ENCODE results near the gene POLR2E.

DNA sequence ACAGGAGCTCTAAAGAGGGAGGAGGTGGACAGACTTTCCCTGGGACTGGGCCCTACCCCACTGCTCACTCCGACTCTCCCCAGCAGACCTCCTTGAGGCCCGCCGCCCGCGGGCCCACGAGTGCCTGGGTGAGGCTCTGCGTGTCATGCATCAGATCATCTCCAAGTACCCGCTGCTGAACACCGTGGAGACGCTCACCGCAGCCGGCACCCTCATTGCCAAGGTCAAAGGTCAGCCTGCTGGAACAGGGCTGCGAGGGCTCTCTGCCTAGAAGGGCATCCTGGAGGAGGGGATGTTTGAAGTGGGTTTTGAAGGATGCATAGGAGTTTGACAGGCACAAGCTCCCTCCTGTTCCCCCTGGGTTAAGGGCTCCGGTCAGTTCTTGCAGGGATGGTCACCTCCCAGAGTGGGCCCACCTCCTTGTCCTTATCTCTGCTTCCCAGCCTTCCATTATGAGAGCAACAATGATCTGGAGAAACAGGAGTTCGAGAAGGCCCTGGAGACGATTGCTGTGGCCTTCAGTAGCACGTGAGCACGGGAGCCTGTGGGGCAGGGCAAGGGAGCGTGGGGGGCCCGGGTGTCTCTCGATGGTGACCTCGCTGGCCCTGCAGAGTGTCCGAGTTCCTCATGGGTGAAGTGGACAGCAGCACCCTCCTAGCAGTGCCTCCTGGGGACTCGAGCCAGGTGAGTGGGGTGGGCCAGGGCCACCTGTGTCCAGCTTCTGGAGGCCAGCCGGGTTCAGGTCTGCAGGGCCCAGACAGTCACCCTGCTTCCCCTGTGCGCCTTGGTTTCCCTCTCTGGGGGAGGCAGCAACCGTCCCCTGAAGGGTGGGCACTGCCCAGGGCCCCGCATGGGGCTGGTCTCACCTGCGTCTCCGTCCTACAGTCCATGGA, 21.9 kb downstream of the POLR2E start:
- TF ChIP-seq POLR2A (IDR thresholded peaks at IDR 0.05; ENCODE audit: low read length): no peak
- no peak for TF ChIP-seq GATA1 (IDR thresholded peaks at IDR 0.05; ENCODE audit: low read depth, low read length)
